ENCODE measurements around the gene CALML5.

CALML5 gene

DNA sequence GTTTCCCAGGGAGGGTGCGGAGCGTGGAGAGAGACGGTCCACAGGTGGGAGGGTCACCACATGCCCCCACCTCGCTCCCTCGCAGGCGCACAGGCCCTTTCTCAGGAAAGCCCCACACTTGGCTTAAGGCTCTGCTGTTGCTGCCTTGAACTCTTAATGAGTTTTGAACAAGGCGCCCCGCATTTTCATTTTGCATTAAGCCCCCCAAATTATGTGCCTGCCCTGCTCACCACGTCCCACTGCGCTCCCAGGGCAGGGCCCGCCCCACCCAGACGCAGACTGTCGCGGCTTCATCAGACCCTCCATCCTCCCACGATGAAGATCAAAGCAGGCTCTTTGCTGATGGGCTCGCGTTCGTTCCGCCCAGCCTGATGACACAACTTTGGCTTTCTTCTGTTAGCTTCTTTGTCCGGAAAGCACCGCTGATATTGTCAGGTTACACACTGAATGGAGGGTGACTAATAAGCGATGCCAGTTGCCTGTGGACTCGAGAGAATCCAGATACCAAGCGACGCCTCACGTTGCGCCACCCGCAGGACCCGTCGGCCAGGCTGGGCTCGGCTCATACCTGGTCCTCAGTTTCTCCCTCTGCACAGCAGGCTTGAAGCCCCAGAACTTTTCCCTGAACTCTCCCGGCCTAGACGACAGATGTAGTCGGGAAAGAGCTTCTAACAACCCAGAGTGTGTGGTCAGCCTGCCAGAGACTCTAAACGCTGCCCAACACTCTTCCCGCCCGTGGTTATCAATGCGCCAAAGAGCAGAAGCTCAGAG is 34.9 kb upstream of the CALML5 start:
- Histone ChIP-seq H3K27ac (no peak overlapping the region), H3K4me2 (ENCODE audit: low read length) (no peak overlapping the region), H3K9ac (no peak overlapping the region), H3K36me3 (ENCODE audit: control insufficient read depth, insufficient read depth, low read length) (no peaks in the 10 kb centered on the region), H3K79me2 (no peaks in the 10 kb centered on the region), H2AFZ (no peak overlapping the region), H3K27me3 (ENCODE audit: control insufficient read depth, insufficient read depth, low read length) (no peaks in the 10 kb centered on the region), H3K9me3 (ENCODE audit: control insufficient read depth, low read length) (no peaks in the 10 kb centered on the region), H3K4me1 (no peaks in the 10 kb centered on the region), H3K4me3 (ENCODE audit: low read depth, low read length) (no peak overlapping the region)
- TF ChIP-seq, protein P1, sequence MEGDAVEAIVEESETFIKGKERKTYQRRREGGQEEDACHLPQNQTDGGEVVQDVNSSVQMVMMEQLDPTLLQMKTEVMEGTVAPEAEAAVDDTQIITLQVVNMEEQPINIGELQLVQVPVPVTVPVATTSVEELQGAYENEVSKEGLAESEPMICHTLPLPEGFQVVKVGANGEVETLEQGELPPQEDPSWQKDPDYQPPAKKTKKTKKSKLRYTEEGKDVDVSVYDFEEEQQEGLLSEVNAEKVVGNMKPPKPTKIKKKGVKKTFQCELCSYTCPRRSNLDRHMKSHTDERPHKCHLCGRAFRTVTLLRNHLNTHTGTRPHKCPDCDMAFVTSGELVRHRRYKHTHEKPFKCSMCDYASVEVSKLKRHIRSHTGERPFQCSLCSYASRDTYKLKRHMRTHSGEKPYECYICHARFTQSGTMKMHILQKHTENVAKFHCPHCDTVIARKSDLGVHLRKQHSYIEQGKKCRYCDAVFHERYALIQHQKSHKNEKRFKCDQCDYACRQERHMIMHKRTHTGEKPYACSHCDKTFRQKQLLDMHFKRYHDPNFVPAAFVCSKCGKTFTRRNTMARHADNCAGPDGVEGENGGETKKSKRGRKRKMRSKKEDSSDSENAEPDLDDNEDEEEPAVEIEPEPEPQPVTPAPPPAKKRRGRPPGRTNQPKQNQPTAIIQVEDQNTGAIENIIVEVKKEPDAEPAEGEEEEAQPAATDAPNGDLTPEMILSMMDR (IDR thresholded peaks at IDR 0.05), result no peak

DNA sequence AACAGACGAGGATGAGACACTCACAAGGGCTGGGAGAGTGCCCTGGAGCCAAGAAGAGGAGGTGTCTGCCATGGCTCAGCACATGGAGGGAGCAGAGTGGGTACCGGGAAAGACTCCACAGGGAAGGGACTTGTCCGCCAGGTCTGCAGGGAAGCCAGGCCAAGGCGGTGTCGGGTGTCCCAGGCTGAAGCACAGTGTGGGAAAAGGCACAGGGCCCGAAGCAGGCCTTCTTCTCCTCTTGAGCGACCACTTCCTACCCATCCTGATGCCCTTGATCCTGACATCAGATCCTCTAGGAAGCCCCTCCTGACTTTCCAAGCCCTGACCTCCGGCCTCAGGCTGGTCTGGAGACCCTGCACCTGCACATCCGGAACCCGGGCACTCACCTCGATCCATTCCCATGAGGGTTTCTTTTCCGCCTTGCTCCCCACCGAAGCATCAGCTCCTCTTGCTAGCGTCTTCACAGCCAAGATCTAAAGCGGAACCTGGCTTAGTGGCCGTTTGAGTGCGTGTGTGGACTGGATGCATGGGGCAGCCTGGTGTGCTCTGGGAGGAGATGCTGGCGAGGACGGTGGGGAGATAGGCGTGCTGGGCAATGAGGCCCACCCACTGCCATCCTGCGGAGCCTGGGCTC is 33.8 kb upstream of the CALML5 start:
- H3K9ac ChIP-seq, result no peak overlapping the region
- no peaks in the 10 kb centered on the region for H3K9me3 ChIP-seq (ENCODE audit: control insufficient read depth, low read length)
- H3K4me2 ChIP-seq (ENCODE audit: low read length), result no peak overlapping the region
- H3K4me1 ChIP-seq, result no peaks in the 10 kb centered on the region
- TF ChIP-seq, protein P1 (IDR thresholded peaks at IDR 0.05), result no peak
- H3K36me3 ChIP-seq (ENCODE audit: control insufficient read depth, insufficient read depth, low read length), result no peaks in the 10 kb centered on the region
- H3K27me3 ChIP-seq (ENCODE audit: control insufficient read depth, insufficient read depth, low read length), result no peaks in the 10 kb centered on the region
- no peak overlapping the region for H3K27ac ChIP-seq
- no peak overlapping the region for H3K4me3 ChIP-seq (ENCODE audit: low read depth, low read length)
- H2AFZ ChIP-seq, result no peak overlapping the region
- no peaks in the 10 kb centered on the region for H3K79me2 ChIP-seq

DNA sequence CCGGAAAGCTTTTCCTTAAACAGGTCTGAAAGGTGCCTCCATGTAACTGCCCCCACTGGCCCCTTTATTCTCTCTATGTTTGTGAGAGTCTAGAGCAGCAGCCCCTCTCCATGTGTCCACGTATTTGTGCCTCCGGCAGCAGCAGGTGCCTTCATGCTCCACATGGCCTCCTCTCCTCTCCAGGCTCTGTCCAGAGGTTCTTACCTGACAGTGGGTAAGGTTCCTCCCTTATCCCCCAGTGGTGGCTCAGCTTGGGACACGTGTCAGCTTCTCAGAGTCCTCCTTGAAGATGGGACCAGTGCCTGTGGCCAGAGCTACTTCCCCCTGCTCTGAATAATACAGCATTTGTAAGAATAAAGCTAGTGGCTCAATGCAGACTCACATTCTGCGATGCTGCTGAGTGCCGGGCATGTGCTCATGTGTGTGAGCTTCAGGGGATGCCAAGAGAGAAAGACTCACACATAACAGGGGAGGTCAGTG is 33.3 kb upstream of the CALML5 start:
- Histone ChIP-seq H3K4me3 (ENCODE audit: low read depth, low read length) (no peak overlapping the region), H3K4me1 (no peaks in the 10 kb centered on the region), H3K79me2 (no peaks in the 10 kb centered on the region), H3K9ac (no peak overlapping the region), H3K9me3 (ENCODE audit: control insufficient read depth, low read length) (no peaks in the 10 kb centered on the region), H2AFZ (no peak overlapping the region), H3K27ac (no peak overlapping the region), H3K4me2 (ENCODE audit: low read length) (no peak overlapping the region), H3K36me3 (ENCODE audit: control insufficient read depth, insufficient read depth, low read length) (no peaks in the 10 kb centered on the region), H3K27me3 (ENCODE audit: control insufficient read depth, insufficient read depth, low read length) (no peaks in the 10 kb centered on the region)
- TF ChIP-seq, protein P1 (IDR thresholded peaks at IDR 0.05), result no peak

DNA sequence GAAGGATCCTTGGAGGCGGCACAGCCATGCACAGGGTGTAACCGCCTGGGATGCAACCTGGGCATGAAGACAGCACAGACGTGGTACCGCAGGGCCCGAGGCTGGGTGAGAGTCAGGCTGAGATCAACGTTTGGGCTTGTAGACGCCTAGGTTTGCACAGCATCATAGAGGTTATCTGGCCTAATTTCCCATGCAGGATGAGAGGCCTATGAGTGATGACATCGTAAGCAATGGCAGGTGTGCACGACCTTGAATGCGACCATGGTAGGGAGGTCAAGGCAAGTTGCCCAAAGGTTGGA is 32.9 kb upstream of the CALML5 start:
- H3K4me2 ChIP-seq (ENCODE audit: low read length), result no peak overlapping the region
- no peaks in the 10 kb centered on the region for H3K36me3 ChIP-seq (ENCODE audit: control insufficient read depth, insufficient read depth, low read length)
- no peaks in the 10 kb centered on the region for H3K27me3 ChIP-seq (ENCODE audit: control insufficient read depth, insufficient read depth, low read length)
- H2AFZ ChIP-seq, result no peak overlapping the region
- TF ChIP-seq, protein P1 (IDR thresholded peaks at IDR 0.05), result no peak
- H3K9ac ChIP-seq, result no peak overlapping the region
- no peaks in the 10 kb centered on the region for H3K4me1 ChIP-seq
- H3K79me2 ChIP-seq, result no peaks in the 10 kb centered on the region
- H3K27ac ChIP-seq, result no peak overlapping the region
- H3K4me3 ChIP-seq (ENCODE audit: low read depth, low read length), result no peak overlapping the region
- no peaks in the 10 kb centered on the region for H3K9me3 ChIP-seq (ENCODE audit: control insufficient read depth, low read length)
